SK-N-MC (cell line): ENCODE measurements around the gene GOLGA6L10.

ENCODE experiments used
- EZH2 ChIP-seq: fragments of 200-600 bp; sonication (generic); IDR thresholded peaks from one replicate; pipeline ENCODE4 v1.6.1; 2017; ENCODE audit warnings: antibody characterized with exemption
- POLR2AphosphoS5 ChIP-seq: IDR thresholded peaks from 2 replicates; pipeline ENCODE4 v1.6.1; 2012; ENCODE audit warnings: mild to moderate bottlenecking, low read depth, low read length, borderline replicate concordance

GRCh38 chr15:82397817-82398216 lies 48.5 kb upstream of the GOLGA6L10 start:
- TF ChIP-seq EZH2 = no peak
- TF ChIP-seq POLR2AphosphoS5 = no peak
